NCI-H2171 treated with DMSO at 0.1 percent for 48 hours (cell line): Measurements from ENCODE around the gene PAIP2.
"Not testable (repeated sequence)": the region's sequence is repeated elsewhere in the genome, so short reads cannot be mapped to it uniquely, and the experiment has no call there.

Source experiments
- DNase-seq: peaks from one replicate; lab custom pipeline; 2025; lab: John Stamatoyannopoulos, UW

PAIP2 gene

GRCh38 chr5:139392678-139393496, 51.2 kb downstream of the PAIP2 start:
- no peak for DNase-seq

GRCh38 chr5:139393497-139394122, 52.0 kb downstream of the PAIP2 start:
- DNase-seq: no peak

- DNase-seq: peak; percentile 14
These were observed 52.5 kb downstream of the PAIP2 start for GRCh38 chr5:139394123-139394653.

GRCh38 chr5:139394654-139395566, 53.3 kb downstream of the PAIP2 start, which contains the start of gene PROB1:
PROB1 (minus strand) TSS chr5:139395104; CDS start chr5:139395081, 23 bp downstream.
- DNase-seq: no peak

- DNase-seq: no peak
These were observed 54.4 kb downstream of the PAIP2 start for GRCh38 chr5:139395844-139396640.

- DNase-seq: no peak
These were observed 55.0 kb downstream of the PAIP2 start for GRCh38 chr5:139396691-139397090.

GRCh38 chr5:139397921-139398320, 56.3 kb downstream of the PAIP2 start:
- DNase-seq: no peak

GRCh38 chr5:139399501-139400121, 58.0 kb downstream of the PAIP2 start:
- no peak for DNase-seq

- DNase-seq: no peak
These were observed 59.9 kb downstream of the PAIP2 start for GRCh38 chr5:139401546-139401945.

GRCh38 chr5:139402561-139403158, 61.0 kb downstream of the PAIP2 start:
- no peak for DNase-seq

GRCh38 chr5:139403418-139403786, 61.7 kb downstream of the PAIP2 start:
- DNase-seq: no peak

GRCh38 chr5:139403787-139404483, 62.3 kb downstream of the PAIP2 start, which contains the start of gene SPATA24:
SPATA24 (minus strand) TSS chr5:139404089; CDS start chr5:139404060, 29 bp downstream.
- peak; percentile 89 for DNase-seq

- no peak for DNase-seq
These were observed 62.8 kb downstream of the PAIP2 start for GRCh38 chr5:139404484-139404840.

- no peak for DNase-seq
These were observed 65.3 kb downstream of the PAIP2 start for GRCh38 chr5:139406963-139407362.

- peak; percentile 32 for DNase-seq
These were observed 65.9 kb downstream of the PAIP2 start for GRCh38 chr5:139407517-139407916.

GRCh38 chr5:139408191-139408590, 66.5 kb downstream of the PAIP2 start:
- no peak for DNase-seq

GRCh38 chr5:139409116-139409515, 67.5 kb downstream of the PAIP2 start:
- DNase-seq: not testable (repeated sequence)

GRCh38 chr5:139410121-139410992, 68.7 kb downstream of the PAIP2 start:
- DNase-seq: no peak
